H1 (cell line): Measurements from ENCODE around the gene MBP. TPM values are rescaled to one million over a fixed set of nuclear protein-coding genes. Genes with fewer than 3 reads are reported as not detected.

Source experiments
- CTCF ChIA-PET: fragments of 300-600 bp; sonication (Branson Sonifier 250); formaldehyde crosslinking; loops from one replicate; lab custom pipeline; 2021; ENCODE audit not compliant: partially characterized antibody; lab: Charles Lee
- POLR2A ChIA-PET: fragments of 300-600 bp; sonication (Branson Sonifier 250); formaldehyde crosslinking; loops from one replicate; lab custom pipeline; 2021; ENCODE audit warnings: inconsistent platforms; ENCODE audit not compliant: partially characterized antibody; lab: Charles Lee
- DNase-seq, 2 experiments: peaks; one replicate each; pipeline versions ENCODE4 v3.0.0 to v3.0.0-alpha.2; 2010 to 2022; ENCODE audit warnings: low spot score in 2 of 2, low read depth in 1 of 2, mixed read lengths in 1 of 2
- FAIRE-seq: peaks from 2 replicates; lab custom pipeline; 2011; peaks lifted over from hg19 to GRCh38; lab: Jason Lieb, UNC
- H2AFZ ChIP-seq: 2 replicates; pipeline ENCODE4 v1.8.1; 2012; ENCODE audit warnings: low read length, inconsistent platforms
- H2AK5ac ChIP-seq: 2 replicates; pipeline ENCODE4 v1.6.1; 2013; ENCODE audit warnings: low read depth, low read length
- H2BK120ac ChIP-seq: replicated peaks from 2 replicates; pipeline ENCODE3; 2013; ENCODE audit warnings: low read depth, low read length, inconsistent platforms
- H2BK12ac ChIP-seq: 2 replicates; pipeline ENCODE4 v1.6.1; 2013; ENCODE audit warnings: low read depth, low read length
- H2BK15ac ChIP-seq: 2 replicates; pipeline ENCODE4 v1.6.1; 2013; ENCODE audit warnings: low read length
- H2BK20ac ChIP-seq: 2 replicates; pipeline ENCODE4 v1.6.1; 2013; ENCODE audit warnings: low read length
- H2BK5ac ChIP-seq: 2 replicates; pipeline ENCODE4 v1.6.1; 2013; ENCODE audit warnings: low read depth, low read length
- H3K14ac ChIP-seq: 2 replicates; pipeline ENCODE4 v1.6.1; 2013; ENCODE audit warnings: inconsistent platforms; ENCODE audit not compliant: insufficient read length
- H3K18ac ChIP-seq: 2 replicates; pipeline ENCODE4 v1.6.1; 2013; ENCODE audit warnings: low read length; ENCODE audit errors: extremely low read depth
- H3K23ac ChIP-seq: 2 replicates; pipeline ENCODE4 v1.6.1; 2013; ENCODE audit warnings: inconsistent platforms; ENCODE audit not compliant: insufficient read length
- H3K23me2 ChIP-seq: 2 replicates; pipeline ENCODE4 v1.6.1; 2013; ENCODE audit warnings: low read depth, low read length
- H3K27ac ChIP-seq: 2 replicates; pipeline ENCODE4 v1.6.1; 2011; ENCODE audit warnings: low read depth, low read length, inconsistent platforms
- H3K27me3 ChIP-seq, 4 experiments: replicated peaks in 1 of 4; 1 replicate in 1 of 4; 2 replicates in 3 of 4; pipeline versions ENCODE4 v1.6.1 to v1.8.1; 2011 to 2013; ENCODE audit warnings: low read length in 3 of 4, mild to moderate bottlenecking in 3 of 4, inconsistent platforms in 2 of 4, mixed read lengths in 2 of 4, moderate library complexity in 1 of 4; ENCODE audit not compliant: control insufficient read depth in 3 of 4, insufficient read depth in 3 of 4; ENCODE audit errors: extremely low read depth in 1 of 4
- H3K36me3 ChIP-seq, 4 experiments: 2 replicates each; pipeline versions ENCODE4 v1.6.1 to v1.8.1; 2011 to 2013; ENCODE audit warnings: mild to moderate bottlenecking in 4 of 4, low read length in 3 of 4, moderate library complexity in 2 of 4, control low read depth in 1 of 4, inconsistent platforms in 1 of 4; ENCODE audit not compliant: insufficient read depth in 4 of 4, control insufficient read depth in 2 of 4
- H3K4ac ChIP-seq: replicated peaks from 2 replicates; pipeline ENCODE3; 2013; ENCODE audit warnings: low read length, low read depth, mixed read lengths, inconsistent platforms; ENCODE audit not compliant: insufficient read length
- H3K4me1 ChIP-seq, 4 experiments: replicated peaks in 1 of 4; 1 replicate in 1 of 4; 2 replicates in 3 of 4; pipeline versions ENCODE4 v1.6.1 to v1.8.1; 2011 to 2013; ENCODE audit warnings: low read length in 3 of 4, inconsistent platforms in 2 of 4, mixed read lengths in 1 of 4; ENCODE audit not compliant: insufficient read depth in 4 of 4, control insufficient read depth in 3 of 4
- H3K4me2 ChIP-seq, 2 experiments: 2 replicates each; pipeline versions ENCODE4 v1.6.1 to v1.8.1; 2011 to 2013; ENCODE audit warnings: low read depth in 2 of 2, low read length in 2 of 2, control low read depth in 1 of 2, inconsistent platforms in 1 of 2, mild to moderate bottlenecking in 1 of 2; ENCODE audit not compliant: insufficient read depth in 1 of 2
- H3K4me3 ChIP-seq, 4 experiments: fragments of 200-600, 300-600 bp in 1 of 4; sonication (generic), shearing (Covaris generic), sonication (Bioruptor Twin) in 1 of 4; 2 replicates each; pipeline versions ENCODE4 v1.5.1 to v1.8.1; 2011 to 2016; ENCODE audit warnings: low read length in 4 of 4, low read depth in 3 of 4, control low read depth in 2 of 4, inconsistent platforms in 2 of 4, mild to moderate bottlenecking in 2 of 4, mixed read lengths in 1 of 4, moderate library complexity in 1 of 4; ENCODE audit not compliant: insufficient read depth in 2 of 4; ENCODE audit errors: extremely low read depth in 1 of 4
- H3K56ac ChIP-seq: replicated peaks from 2 replicates; pipeline ENCODE3; 2013; ENCODE audit warnings: low read depth, mild to moderate bottlenecking, mixed read lengths, low read length, inconsistent platforms; ENCODE audit not compliant: insufficient read length
- H3K79me1 ChIP-seq: 2 replicates; pipeline ENCODE4 v1.6.1; 2013; ENCODE audit warnings: low read depth, low read length, control low read depth
- H3K79me2 ChIP-seq, 2 experiments: 2 replicates each; pipeline versions ENCODE4 v1.6.1 to v1.8.1; 2012 to 2013; ENCODE audit warnings: low read length in 2 of 2, mild to moderate bottlenecking in 2 of 2, inconsistent platforms in 1 of 2; ENCODE audit not compliant: insufficient read depth in 2 of 2, control insufficient read depth in 1 of 2
- H3K9ac ChIP-seq, 4 experiments: replicated peaks in 1 of 4; 1 replicate in 1 of 4; 2 replicates in 3 of 4; pipeline versions ENCODE4 v1.6.1 to v1.8.1; 2011 to 2013; ENCODE audit warnings: low read depth in 3 of 4, low read length in 3 of 4, control low read depth in 2 of 4, mild to moderate bottlenecking in 2 of 4, moderate library complexity in 2 of 4, inconsistent platforms in 1 of 4; ENCODE audit errors: extremely low read depth in 1 of 4
- H3K9me3 ChIP-seq, 2 experiments: 2 replicates each; pipeline versions ENCODE4 v1.6.1 to v1.8.1; 2012 to 2013; ENCODE audit warnings: mild to moderate bottlenecking in 2 of 2, moderate library complexity in 2 of 2, control low read depth in 1 of 2, inconsistent platforms in 1 of 2, low read depth in 1 of 2, low read length in 1 of 2, mixed read lengths in 1 of 2; ENCODE audit not compliant: insufficient read depth in 2 of 2
- H4K20me1 ChIP-seq, 2 experiments: replicated peaks in 1 of 2; 2 replicates each; pipeline versions ENCODE3 to v1.8.1; 2011 to 2013; ENCODE audit warnings: inconsistent platforms in 2 of 2, low read length in 2 of 2, mild to moderate bottlenecking in 1 of 2; ENCODE audit not compliant: insufficient read depth in 2 of 2, control insufficient read depth in 1 of 2
- H4K5ac ChIP-seq: 2 replicates; pipeline ENCODE4 v1.6.1; 2013; ENCODE audit warnings: low read length, low read depth, mixed read lengths, inconsistent platforms; ENCODE audit not compliant: insufficient read length
- H4K8ac ChIP-seq: 2 replicates; pipeline ENCODE4 v1.8.0; 2013; ENCODE audit warnings: mild to moderate bottlenecking, moderate library complexity, low read length, inconsistent platforms; ENCODE audit not compliant: insufficient read depth; ENCODE audit errors: extremely low read depth
- H4K91ac ChIP-seq: replicated peaks from 2 replicates; pipeline ENCODE3; 2013; ENCODE audit warnings: low read length, mixed read lengths, inconsistent platforms; ENCODE audit not compliant: insufficient read length
- ASH2L ChIP-seq: fragments of 200-600, 300-600 bp; sonication (generic); IDR thresholded peaks from one replicate; pipeline ENCODE4 v1.7.1; 2017; ENCODE audit warnings: low read length
- BACH1 ChIP-seq: IDR thresholded peaks from 2 replicates; pipeline ENCODE4 v1.6.1; 2012; ENCODE audit warnings: low read length, improper control_type of control experiment
- CTCF ChIP-seq, 3 experiments: IDR thresholded peaks; 1 replicate in 2 of 3; 2 replicates in 1 of 3; pipeline versions ENCODE4 v1.5.1 to v1.6.1; 2011; ENCODE audit warnings: low read length in 3 of 3, mild to moderate bottlenecking in 3 of 3, inconsistent platforms in 2 of 3, low read depth in 1 of 3, moderate library complexity in 1 of 3; ENCODE audit not compliant: insufficient read depth in 1 of 3; ENCODE audit errors: control extremely low read depth in 1 of 3
- EZH2 ChIP-seq: fragments of 200-600 bp; sonication (generic); IDR thresholded peaks from 2 replicates; pipeline ENCODE4 v1.7.1; 2012; ENCODE audit warnings: low read depth, mild to moderate bottlenecking, moderate library complexity, low read length, inconsistent platforms; ENCODE audit not compliant: severe bottlenecking
- FOSL1 ChIP-seq: IDR thresholded peaks from 2 replicates; pipeline ENCODE4 v1.6.1; 2011; ENCODE audit warnings: mild to moderate bottlenecking, low read depth, low read length, moderate library complexity; ENCODE audit not compliant: insufficient read depth
- GTF2F1 ChIP-seq: IDR thresholded peaks from 2 replicates; pipeline ENCODE4 v1.6.1; 2012; ENCODE audit warnings: low read depth, low read length, improper control_type of control experiment, borderline replicate concordance
- JUND ChIP-seq: IDR thresholded peaks from 2 replicates; pipeline ENCODE4 v1.6.1; 2011; ENCODE audit warnings: mild to moderate bottlenecking, improper control_type of control experiment, low read length
- NANOG ChIP-seq: IDR thresholded peaks from 2 replicates; pipeline ENCODE4 v1.6.1; 2011; ENCODE audit warnings: low read length, low read depth, mild to moderate bottlenecking, inconsistent platforms; ENCODE audit not compliant: insufficient read depth, poor library complexity, severe bottlenecking
- POU5F1 ChIP-seq: IDR thresholded peaks from 2 replicates; pipeline ENCODE4 v1.6.1; 2011; ENCODE audit warnings: low read depth, mild to moderate bottlenecking, low read length, moderate library complexity
- SAP30 ChIP-seq: fragments of 300-600 bp; sonication (generic); IDR thresholded peaks from 2 replicates; pipeline ENCODE4 v1.7.1; 2012; ENCODE audit warnings: low read length, moderate library complexity, mild to moderate bottlenecking, inconsistent platforms; ENCODE audit not compliant: insufficient read depth, insufficient replicate concordance
- SRF ChIP-seq: IDR thresholded peaks from 2 replicates; pipeline ENCODE4 v1.6.1; 2011; ENCODE audit warnings: mild to moderate bottlenecking, low read depth, low read length, moderate library complexity
- YY1 ChIP-seq: IDR thresholded peaks from 2 replicates; pipeline ENCODE4 v1.6.1; 2011; ENCODE audit warnings: low read depth, mild to moderate bottlenecking, low read length
- WGBS, 2 experiments: shearing (Covaris generic) in 1 of 2; methylation state at CpG; one replicate each; pipeline versions ENCODE4 v1.1.6 to v1.1.7; 2013 to 2015; ENCODE audit warnings: low lambda C conversion rate in 2 of 2, mixed read lengths in 2 of 2, inconsistent platforms in 1 of 2, low coverage in 1 of 2, missing lambda C conversion rate in 1 of 2; ENCODE audit not compliant: insufficient replicate concordance in 2 of 2, insufficient coverage in 1 of 2, insufficient read length in 1 of 2; ENCODE audit errors: extremely low coverage in 1 of 2, missing lambda C conversion rate in 1 of 2; 5-methylcytosine and 5-hydroxymethylcytosine counted together
- polyA plus RNA-seq, 7 experiments: library from polyadenylated mRNA; depleted of rRNA in 3 of 7; stranded (reverse) in 5 of 7; unstranded in 2 of 7; fragments of >200 nt in 5 of 7; fragments of 200-250 nt in 2 of 7; gene quantifications; 1 replicate in 5 of 7; 2 replicates in 1 of 7; 4 replicates in 1 of 7; pipeline versions ENCODE4 v1.2.1 to v1.2.3, GENCODE V29; 2011 to 2013; ENCODE audit warnings: missing spikeins in 2 of 7, mixed read lengths in 2 of 7
- total RNA-seq: library from RNA; stranded (reverse); fragmentation: NEBNext Ultra II Directional; extraction: Animal tissue kit (Norgen Biotek cat#: 25700); gene quantifications from 2 replicates; pipeline ENCODE4 v1.2.1, GENCODE V29; 2021

MBP gene
- total and polyA plus RNA-seq, 2 of the 8 experiments (the other 6 are each of a cell fraction or from before 2014, with no cell fraction given) = 7.7 to 19.2 TPM

DNA sequence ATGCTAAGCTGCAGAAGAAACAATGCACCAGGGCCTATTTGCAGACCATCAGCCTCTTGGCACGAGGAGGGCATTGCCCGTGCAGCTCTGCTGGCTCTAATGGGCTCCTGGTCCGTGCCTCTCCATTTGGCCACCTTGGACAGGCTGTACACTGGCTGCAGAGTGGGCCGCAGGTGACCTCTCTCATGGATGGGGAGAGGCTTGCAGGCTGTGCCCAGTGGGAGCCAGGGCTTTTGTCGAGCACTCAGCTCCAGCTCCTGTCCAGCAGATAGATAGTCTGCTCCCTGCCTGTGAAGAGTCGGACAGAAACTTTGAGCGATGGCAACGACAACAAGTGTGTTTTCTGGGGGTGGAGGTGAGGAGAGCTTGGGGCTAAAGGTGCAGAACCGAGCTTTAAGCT lies 100.9 kb downstream of the MBP start:
- H4K8ac ChIP-seq = no peak overlapping the region; the same call in 1 of the 2 replicates
- no peak overlapping the region for H3K18ac ChIP-seq
- H3K4ac ChIP-seq = no peak overlapping the region
- H2AK5ac ChIP-seq = no peak overlapping the region
- H3K4me3 ChIP-seq = no peak overlapping the region
- H3K9me3 ChIP-seq = no peaks in the 10 kb centered on the region; a peak in 1 of 4 replicates
- DNase-seq (no peak), FAIRE-seq (no peak)
- no peak overlapping the region for H3K9ac ChIP-seq
- H3K14ac ChIP-seq = no peak overlapping the region
- no peak overlapping the region for H4K91ac ChIP-seq
- H2BK12ac ChIP-seq = no peak overlapping the region
- no peak overlapping the region for H2AFZ ChIP-seq
- H3K27ac ChIP-seq = no peak overlapping the region
- H3K27me3 ChIP-seq = no peaks in the 10 kb centered on the region
- no peak overlapping the region for H4K5ac ChIP-seq
- no peak overlapping the region for H3K4me2 ChIP-seq
- WGBS, 2 experiments = 96% methylated on average over 9 of the region's 9 CpGs; no CpG with 5 or more reads in 1 of the 2 experiments
- peaks cover 5% of the 10 kb centered on the region; the same call in 1 of the 2 replicates for H3K23me2 ChIP-seq
- no peaks in the 10 kb centered on the region for H4K20me1 ChIP-seq
- H2BK5ac ChIP-seq = no peak overlapping the region
- H3K4me1 ChIP-seq = no peaks in the 10 kb centered on the region
- H2BK20ac ChIP-seq = no peak overlapping the region
- H3K56ac ChIP-seq = no peak overlapping the region
- ChIA-PET CTCF (interaction anchor here (0.6 to 1.2 kb wide), 5 partner anchors 11 to 47 kb away, joined by 3 read pairs; no protein-coding TSS in a partner anchor), POLR2A (interaction anchor here (1.0 kb wide), 1 partner anchor 16 kb away, joined by 3 read pairs; no protein-coding TSS in a partner anchor)
- H2BK15ac ChIP-seq = no peak overlapping the region
- H2BK120ac ChIP-seq = no peak overlapping the region
- H3K79me1 ChIP-seq = no peaks in the 10 kb centered on the region
- H3K79me2 ChIP-seq = no peaks in the 10 kb centered on the region
- H3K23ac ChIP-seq = no peak overlapping the region
- no peaks in the 10 kb centered on the region for H3K36me3 ChIP-seq
- TF ChIP-seq CTCF (IDR thresholded peaks at IDR 0.05; ENCODE audit: control extremely low read depth in 1 of 3, insufficient read depth in 1 of 3, low read depth in 1 of 3, low read length in 3 of 3) = no peak
- TF ChIP-seq EZH2 = no peak
- no peak for TF ChIP-seq SAP30
- no peak for TF ChIP-seq YY1
- no peak for TF ChIP-seq ASH2L
- TF ChIP-seq POU5F1 = no peak
- no peak for TF ChIP-seq NANOG
- no peak for TF ChIP-seq SRF
- no peak for TF ChIP-seq GTF2F1
- TF ChIP-seq BACH1 = no peak
- TF ChIP-seq JUND = no peak
- TF ChIP-seq FOSL1 = no peak
